HCT116 (cell line): ENCODE data around the gene ASPHD1.

Source experiments
- CBX3 ChIP-seq: IDR thresholded peaks from 2 replicates; pipeline ENCODE4 v1.6.1; 2012; ENCODE audit warnings: low read depth
- CTCF ChIP-seq, 3 experiments: fragments of 200-600 bp in 1 of 3; sonication (generic) in 1 of 3; IDR thresholded peaks in 2 of 3; conservative IDR thresholded peaks in 1 of 3; 2 replicates each; pipeline ENCODE4 v1.5.1; 2012 to 2017; ENCODE audit warnings: low read depth in 2 of 3, low read length in 2 of 3, antibody characterized with exemption in 1 of 3, borderline replicate concordance in 1 of 3, control low read depth in 1 of 3, mild to moderate bottlenecking in 1 of 3, mixed read lengths in 1 of 3, mixed run types in 1 of 3, moderate library complexity in 1 of 3; ENCODE audit not compliant: insufficient read depth in 1 of 3
- EZH2phosphoT487 ChIP-seq: fragments of 200-600 bp; IDR thresholded peaks from 2 replicates; pipeline ENCODE4 v1.6.1; 2018; ENCODE audit warnings: antibody characterized with exemption, borderline replicate concordance
- POLR2AphosphoS5 ChIP-seq: IDR thresholded peaks from 2 replicates; pipeline ENCODE4 v1.6.1; 2011; ENCODE audit warnings: mild to moderate bottlenecking, low read depth, low read length, moderate library complexity

GRCh38 chr16:29858149-29858849 is 42.0 kb upstream of the ASPHD1 start:
- no peak for TF ChIP-seq CTCF (IDR thresholded peaks at IDR 0.05 in 2 of 3, conservative IDR thresholded peaks at IDR 0.05 in 1 of 3; ENCODE audit: borderline replicate concordance in 1 of 3, insufficient read depth in 1 of 3, low read depth in 2 of 3, low read length in 2 of 3)
- no peak for TF ChIP-seq CBX3
- TF ChIP-seq EZH2phosphoT487 = no peak
- no peak for TF ChIP-seq POLR2AphosphoS5
